ENCODE data around the gene MAU2. TPM values are rescaled to one million over a fixed set of nuclear protein-coding genes. Genes with fewer than 3 reads are reported as not detected.

MAU2 gene
- total and polyA plus RNA-seq, 10 of the 15 experiments (the other 5 are each of a cell fraction or from before 2014, with no cell fraction given): 1.8 to 47.2 (median 22.1) TPM

DNA sequence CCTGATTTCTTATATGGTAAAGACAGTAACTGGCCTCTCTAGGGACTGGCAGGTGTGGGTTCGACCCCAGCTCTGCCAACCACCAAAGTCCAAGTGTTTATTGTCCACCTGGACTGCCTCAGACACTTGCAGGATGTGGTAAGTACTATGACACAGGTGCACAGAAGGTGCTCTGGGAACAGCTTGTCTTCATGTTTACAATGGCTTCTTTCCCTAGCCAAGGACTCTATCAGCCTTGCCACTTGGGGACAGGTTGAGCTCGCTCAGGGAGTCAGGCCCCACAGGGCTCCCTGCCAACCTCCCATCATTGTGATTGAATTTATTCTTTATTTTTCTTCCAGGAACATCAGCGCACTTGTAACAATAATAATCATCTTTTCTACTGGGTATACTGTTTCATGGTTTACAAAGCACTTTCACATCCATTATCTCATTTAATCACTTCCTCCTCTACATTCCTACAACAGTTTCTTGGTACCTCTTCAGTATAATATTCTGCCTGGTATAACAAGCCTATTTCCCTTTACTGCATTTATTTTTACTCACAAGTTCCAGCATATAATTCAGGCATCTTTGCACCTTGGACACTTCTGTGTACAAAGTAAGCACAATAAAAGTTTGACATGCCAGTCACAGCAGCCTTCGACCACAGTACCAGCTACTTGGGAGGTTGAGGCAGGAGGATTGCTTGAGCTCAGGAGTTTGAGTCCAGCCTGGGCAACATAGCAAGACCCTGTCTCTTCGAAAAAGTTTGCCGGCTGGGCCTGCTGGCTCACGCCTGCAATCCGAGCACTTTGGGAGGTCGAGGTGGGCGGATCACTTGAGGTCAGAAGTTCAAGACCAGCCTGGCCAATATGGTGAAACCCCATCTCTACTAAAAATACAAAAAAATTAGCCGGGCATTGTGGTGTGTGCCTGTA lies 60.6 kb downstream of the MAU2 start (continued):
- TF ChIP-seq, protein P1, sequence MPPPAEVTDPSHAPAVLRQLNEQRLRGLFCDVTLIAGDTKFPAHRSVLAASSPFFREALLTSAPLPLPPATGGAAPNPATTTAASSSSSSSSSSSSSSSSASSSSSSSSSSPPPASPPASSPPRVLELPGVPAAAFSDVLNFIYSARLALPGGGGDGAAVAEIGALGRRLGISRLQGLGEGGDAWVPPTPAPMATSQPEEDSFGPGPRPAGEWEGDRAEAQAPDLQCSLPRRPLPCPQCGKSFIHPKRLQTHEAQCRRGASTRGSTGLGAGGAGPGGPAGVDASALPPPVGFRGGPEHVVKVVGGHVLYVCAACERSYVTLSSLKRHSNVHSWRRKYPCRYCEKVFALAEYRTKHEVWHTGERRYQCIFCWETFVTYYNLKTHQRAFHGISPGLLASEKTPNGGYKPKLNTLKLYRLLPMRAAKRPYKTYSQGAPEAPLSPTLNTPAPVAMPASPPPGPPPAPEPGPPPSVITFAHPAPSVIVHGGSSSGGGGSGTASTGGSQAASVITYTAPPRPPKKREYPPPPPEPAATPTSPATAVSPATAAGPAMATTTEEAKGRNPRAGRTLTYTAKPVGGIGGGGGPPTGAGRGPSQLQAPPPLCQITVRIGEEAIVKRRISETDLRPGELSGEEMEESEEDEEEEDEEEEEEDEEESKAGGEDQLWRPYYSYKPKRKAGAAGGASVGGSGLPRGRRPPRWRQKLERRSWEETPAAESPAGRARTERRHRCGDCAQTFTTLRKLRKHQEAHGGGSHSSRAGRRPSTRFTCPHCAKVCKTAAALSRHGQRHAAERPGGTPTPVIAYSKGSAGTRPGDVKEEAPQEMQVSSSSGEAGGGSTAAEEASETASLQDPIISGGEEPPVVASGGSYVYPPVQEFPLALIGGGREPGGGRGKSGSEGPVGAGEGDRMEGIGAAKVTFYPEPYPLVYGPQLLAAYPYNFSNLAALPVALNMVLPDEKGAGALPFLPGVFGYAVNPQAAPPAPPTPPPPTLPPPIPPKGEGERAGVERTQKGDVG (CRISPR knock-in tag; IDR thresholded peaks at IDR 0.05): no peak

DNA sequence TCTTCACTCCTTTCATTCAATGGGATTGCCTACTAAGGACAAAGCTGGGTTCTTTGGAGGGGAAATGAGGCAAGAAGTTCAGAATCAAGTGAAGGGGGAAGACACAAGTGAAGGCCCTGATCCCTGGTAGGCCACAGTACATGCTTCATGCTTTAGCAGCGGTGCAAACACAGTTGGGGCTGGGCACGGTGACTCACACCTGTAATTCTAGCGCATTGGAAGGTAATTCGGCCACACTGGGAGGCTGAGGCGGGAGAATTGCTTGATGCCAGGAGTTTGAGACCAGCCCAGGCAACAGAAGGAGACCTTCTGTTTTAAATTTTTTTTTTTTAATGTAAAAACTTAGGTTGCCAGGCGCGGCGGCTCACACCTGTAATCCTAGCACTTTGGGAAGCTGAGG lies 61.5 kb downstream of the MAU2 start:
- ChIA-PET SMC1A (ENCODE audit: uncharacterized antibody, unreplicated experiment) (interaction anchor here (1.2 kb wide), 1 partner anchor 15 kb away, joined by 4 read pairs; no protein-coding TSS in a partner anchor), RAD21 (ENCODE audit: unreplicated experiment) (no interaction called here), POLR2A (no interaction called here), CTCF (interaction anchor here (1.3 to 1.6 kb wide), 3 partner anchors 17 to 108 kb away, joined by 3 to 5 read pairs (median 3); no protein-coding TSS in a partner anchor)
- BruUV-seq (replicated peaks): no TSS peak
- Histone ChIP-seq H3K9ac (ENCODE audit: control insufficient read depth, insufficient read depth, low read length) (no peak overlapping the region), H3K4me1 (ENCODE audit: control insufficient read depth, insufficient read depth, low read length) (peaks cover 10% of the 10 kb centered on the region), H2AFZ (ENCODE audit: control insufficient read depth, low read depth, low read length) (no peak overlapping the region), H3K27ac (ENCODE audit: control insufficient read depth, insufficient read depth) (no peak overlapping the region), H3K4me3 (no peak overlapping the region), H3K9me3 (replicated peaks; ENCODE audit: control insufficient read depth, insufficient read depth, low read length) (no peaks in the 10 kb centered on the region), H4K20me1 (ENCODE audit: control insufficient read depth, insufficient read depth) (no peaks in the 10 kb centered on the region), H3K4me2 (ENCODE audit: control insufficient read depth, insufficient read depth) (no peak overlapping the region), H3K36me3 (ENCODE audit: control insufficient read depth in 2 of 2, insufficient read depth in 2 of 2, low read length in 1 of 2) (no peaks in the 10 kb centered on the region), H3K79me2 (ENCODE audit: control insufficient read depth, insufficient read depth, low read length) (peaks cover 11% of the 10 kb centered on the region), H3K27me3 (replicated peaks in 1 of 2; ENCODE audit: control insufficient read depth in 2 of 2, insufficient read depth in 2 of 2, low read length in 1 of 2) (no peaks in the 10 kb centered on the region)
- intact Hi-C loops (cut with micrococcal nuclease; ENCODE audit: unreplicated experiment): no loop called here
- no peak for DNase-seq (ENCODE audit: low read depth, low spot score)
- WGBS (ENCODE audit: insufficient coverage, insufficient replicate concordance, low lambda C conversion rate, missing lambda C conversion rate): 92% methylated on average over 8 of the region's 8 CpGs
- no peak for FAIRE-seq
- ATAC-seq: no peak
- in situ Hi-C loops (cut with MboI): no loop called here
- TF ChIP-seq TBL1XR1 (IDR thresholded peaks at IDR 0.05; ENCODE audit: low read depth, low read length) (no peak), ZBTB33 (IDR thresholded peaks at IDR 0.05) (no peak), ZNF24 (IDR thresholded peaks at IDR 0.05) (no peak), MYB (IDR thresholded peaks at IDR 0.05; ENCODE audit: borderline replicate concordance, low read depth, low read length) (no peak), EED (IDR thresholded peaks at IDR 0.05; ENCODE audit: low read depth) (no peak)
- TF ChIP-seq, protein P2, sequence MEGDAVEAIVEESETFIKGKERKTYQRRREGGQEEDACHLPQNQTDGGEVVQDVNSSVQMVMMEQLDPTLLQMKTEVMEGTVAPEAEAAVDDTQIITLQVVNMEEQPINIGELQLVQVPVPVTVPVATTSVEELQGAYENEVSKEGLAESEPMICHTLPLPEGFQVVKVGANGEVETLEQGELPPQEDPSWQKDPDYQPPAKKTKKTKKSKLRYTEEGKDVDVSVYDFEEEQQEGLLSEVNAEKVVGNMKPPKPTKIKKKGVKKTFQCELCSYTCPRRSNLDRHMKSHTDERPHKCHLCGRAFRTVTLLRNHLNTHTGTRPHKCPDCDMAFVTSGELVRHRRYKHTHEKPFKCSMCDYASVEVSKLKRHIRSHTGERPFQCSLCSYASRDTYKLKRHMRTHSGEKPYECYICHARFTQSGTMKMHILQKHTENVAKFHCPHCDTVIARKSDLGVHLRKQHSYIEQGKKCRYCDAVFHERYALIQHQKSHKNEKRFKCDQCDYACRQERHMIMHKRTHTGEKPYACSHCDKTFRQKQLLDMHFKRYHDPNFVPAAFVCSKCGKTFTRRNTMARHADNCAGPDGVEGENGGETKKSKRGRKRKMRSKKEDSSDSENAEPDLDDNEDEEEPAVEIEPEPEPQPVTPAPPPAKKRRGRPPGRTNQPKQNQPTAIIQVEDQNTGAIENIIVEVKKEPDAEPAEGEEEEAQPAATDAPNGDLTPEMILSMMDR (IDR thresholded peaks at IDR 0.05 in 2 of 3, conservative IDR thresholded peaks at IDR 0.05 in 1 of 3; ENCODE audit: control insufficient read depth in 2 of 3, extremely low read depth in 1 of 3, insufficient read depth in 1 of 3, low read depth in 3 of 3, low read length in 3 of 3): no peak
- TF ChIP-seq, protein P3, sequence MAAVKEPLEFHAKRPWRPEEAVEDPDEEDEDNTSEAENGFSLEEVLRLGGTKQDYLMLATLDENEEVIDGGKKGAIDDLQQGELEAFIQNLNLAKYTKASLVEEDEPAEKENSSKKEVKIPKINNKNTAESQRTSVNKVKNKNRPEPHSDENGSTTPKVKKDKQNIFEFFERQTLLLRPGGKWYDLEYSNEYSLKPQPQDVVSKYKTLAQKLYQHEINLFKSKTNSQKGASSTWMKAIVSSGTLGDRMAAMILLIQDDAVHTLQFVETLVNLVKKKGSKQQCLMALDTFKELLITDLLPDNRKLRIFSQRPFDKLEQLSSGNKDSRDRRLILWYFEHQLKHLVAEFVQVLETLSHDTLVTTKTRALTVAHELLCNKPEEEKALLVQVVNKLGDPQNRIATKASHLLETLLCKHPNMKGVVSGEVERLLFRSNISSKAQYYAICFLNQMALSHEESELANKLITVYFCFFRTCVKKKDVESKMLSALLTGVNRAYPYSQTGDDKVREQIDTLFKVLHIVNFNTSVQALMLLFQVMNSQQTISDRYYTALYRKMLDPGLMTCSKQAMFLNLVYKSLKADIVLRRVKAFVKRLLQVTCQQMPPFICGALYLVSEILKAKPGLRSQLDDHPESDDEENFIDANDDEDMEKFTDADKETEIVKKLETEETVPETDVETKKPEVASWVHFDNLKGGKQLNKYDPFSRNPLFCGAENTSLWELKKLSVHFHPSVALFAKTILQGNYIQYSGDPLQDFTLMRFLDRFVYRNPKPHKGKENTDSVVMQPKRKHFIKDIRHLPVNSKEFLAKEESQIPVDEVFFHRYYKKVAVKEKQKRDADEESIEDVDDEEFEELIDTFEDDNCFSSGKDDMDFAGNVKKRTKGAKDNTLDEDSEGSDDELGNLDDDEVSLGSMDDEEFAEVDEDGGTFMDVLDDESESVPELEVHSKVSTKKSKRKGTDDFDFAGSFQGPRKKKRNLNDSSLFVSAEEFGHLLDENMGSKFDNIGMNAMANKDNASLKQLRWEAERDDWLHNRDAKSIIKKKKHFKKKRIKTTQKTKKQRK (IDR thresholded peaks at IDR 0.05; ENCODE audit: low read depth, low read length): no peak
